Gastrocnemius medialis (tissue), 4 donors: ENCODE measurements around the gene QPRT.

Experiments used
- CTCF ChIP-seq, 5 experiments: fragments of 450-650 bp in 3 of 5; fragments of 200-600 bp in 2 of 5; sonication (generic) in 2 of 5; IDR thresholded peaks in 4 of 5; conservative IDR thresholded peaks in 1 of 5; 1 replicate in 4 of 5; 2 replicates in 1 of 5; pipeline ENCODE4 v1.5.1; 2016 to 2019; ENCODE audit warnings: antibody characterized with exemption in 5 of 5, mild to moderate bottlenecking in 3 of 5, moderate library complexity in 3 of 5
- POLR2A ChIP-seq, 2 donors: fragments of 450-650 bp; IDR thresholded peaks; one replicate each; pipeline ENCODE4 v1.6.1; 2017; ENCODE audit warnings: antibody characterized with exemption in 2 of 2, mild to moderate bottlenecking in 2 of 2, moderate library complexity in 2 of 2

GRCh38 chr16:29674188-29674587, 4.8 kb upstream of the QPRT start:
- TF ChIP-seq CTCF (IDR thresholded peaks at IDR 0.05 in 4 of 5, conservative IDR thresholded peaks at IDR 0.05 in 1 of 5) (no peak), POLR2A (IDR thresholded peaks at IDR 0.05) (no peak)
